ENCODE results near the gene AVEN.
"Not testable (repeated sequence)": the region's sequence is repeated elsewhere in the genome, so short reads cannot be mapped to it uniquely, and the experiment has no call there.

GRCh38 chr15:33995666-33996065, 43.3 kb downstream of the AVEN start:
- not testable (repeated sequence) for TF ChIP-seq CTCF, POLR2A (IDR thresholded peaks at IDR 0.05)
